GM12875 (cell line): ENCODE measurements around the gene PLA2G4E.

Source experiments
- H3K4me3 ChIP-seq: one replicate; pipeline ENCODE4 v1.5.1; 2011; ENCODE audit warnings: low read depth, low read length, control low read depth
- CTCF ChIP-seq: IDR thresholded peaks from 2 replicates; pipeline ENCODE4 v1.5.1; 2011; ENCODE audit warnings: low read depth, mild to moderate bottlenecking, control low read depth, inconsistent platforms, low read length, moderate library complexity, borderline replicate concordance; ENCODE audit not compliant: insufficient read depth

PLA2G4E gene

GRCh38 chr15:42010434-42010833 is 10.4 kb downstream of the PLA2G4E start:
- no peak for TF ChIP-seq CTCF

GRCh38 chr15:42009474-42009873 is 11.4 kb downstream of the PLA2G4E start:
- TF ChIP-seq CTCF, result no peak
- no peak overlapping the region for H3K4me3 ChIP-seq

More at GRCh38 chr15:42010434-42010833, 10.4 kb downstream of the PLA2G4E start:
- no peak overlapping the region for H3K4me3 ChIP-seq

- no peak overlapping the region for H3K4me3 ChIP-seq
- TF ChIP-seq CTCF, result no peak
These were observed 11.8 kb downstream of the PLA2G4E start for GRCh38 chr15:42009022-42009421.

GRCh38 chr15:42007386-42007785 is 13.5 kb downstream of the PLA2G4E start:
- TF ChIP-seq CTCF, result no peak

GRCh38 chr15:42002333-42002732 is 18.5 kb downstream of the PLA2G4E start:
- TF ChIP-seq CTCF, result no peak
- no peak overlapping the region for H3K4me3 ChIP-seq

More at GRCh38 chr15:42007386-42007785, 13.5 kb downstream of the PLA2G4E start:
- H3K4me3 ChIP-seq, result no peak overlapping the region

- H3K4me3 ChIP-seq, result no peak overlapping the region
- TF ChIP-seq CTCF, result no peak
These were observed 19.6 kb downstream of the PLA2G4E start for GRCh38 chr15:42001236-42001635.

GRCh38 chr15:41999290-42000285 is 21.3 kb downstream of the PLA2G4E start:
- H3K4me3 ChIP-seq, result no peak overlapping the region
- no peak for TF ChIP-seq CTCF
